Neutrophil (primary cell): Measurements from ENCODE around the gene USP32.

ENCODE experiments used
- H3K27ac ChIP-seq: fragments of 200-600 bp; sonication (generic); 2 replicates; pipeline ENCODE4 v1.5.1; 2016; ENCODE audit warnings: mild to moderate bottlenecking, moderate library complexity
- H3K27me3 ChIP-seq: fragments of 200-600 bp; sonication (generic); 2 replicates; pipeline ENCODE4 v1.6.0; 2016; ENCODE audit warnings: mild to moderate bottlenecking
- H3K36me3 ChIP-seq: fragments of 200-600 bp; sonication (generic); 2 replicates; pipeline ENCODE4 v1.5.1; 2017
- H3K4me1 ChIP-seq, 2 experiments: fragments of 200-600 bp in 1 of 2; sonication (generic) in 1 of 2; 1 replicate in 1 of 2; 2 replicates in 1 of 2; pipeline versions ENCODE4 v1.5.1 to v1.6.1; 2013 to 2016; ENCODE audit warnings: low read depth in 1 of 2, low read length in 1 of 2, mild to moderate bottlenecking in 1 of 2, moderate library complexity in 1 of 2; ENCODE audit not compliant: control insufficient read depth in 1 of 2, insufficient read depth in 1 of 2
- H3K4me3 ChIP-seq, 2 experiments: fragments of 200-600 bp in 1 of 2; sonication (generic) in 1 of 2; 1 replicate in 1 of 2; 2 replicates in 1 of 2; pipeline ENCODE4 v1.5.1; 2013 to 2016; ENCODE audit warnings: low read depth in 1 of 2, low read length in 1 of 2, mild to moderate bottlenecking in 1 of 2, moderate library complexity in 1 of 2
- H3K9me3 ChIP-seq: fragments of 200-600 bp; sonication (generic); 2 replicates; pipeline ENCODE4 v1.5.1; 2016
- CTCF ChIP-seq: fragments of 200-600 bp; sonication (generic); IDR thresholded peaks from 2 replicates; pipeline ENCODE4 v1.5.1; 2016; ENCODE audit warnings: antibody characterized with exemption

The USP32 gene

GRCh38 chr17:60157487-60158040, 234.4 kb downstream of the USP32 start:
- Histone ChIP-seq H3K9me3 (no peaks in the 10 kb centered on the region), H3K4me1 (peaks cover 36 to 39% of the 10 kb centered on the region in 2 experiments), H3K4me3 (no peak overlapping the region), H3K27me3 (no peaks in the 10 kb centered on the region), H3K27ac (no peak overlapping the region), H3K36me3 (peaks cover 68% of the 10 kb centered on the region)
- TF ChIP-seq CTCF: no peak

GRCh38 chr17:60156746-60157145, 235.2 kb downstream of the USP32 start:
- Histone ChIP-seq H3K27ac (peak overlapping the region; percentile 31), H3K27me3 (no peaks in the 10 kb centered on the region), H3K4me1 (peaks cover 36 to 39% of the 10 kb centered on the region in 2 experiments), H3K9me3 (no peaks in the 10 kb centered on the region), H3K36me3 (peaks cover 68% of the 10 kb centered on the region), H3K4me3 (no peak overlapping the region)
- TF ChIP-seq CTCF: no peak

DNA sequence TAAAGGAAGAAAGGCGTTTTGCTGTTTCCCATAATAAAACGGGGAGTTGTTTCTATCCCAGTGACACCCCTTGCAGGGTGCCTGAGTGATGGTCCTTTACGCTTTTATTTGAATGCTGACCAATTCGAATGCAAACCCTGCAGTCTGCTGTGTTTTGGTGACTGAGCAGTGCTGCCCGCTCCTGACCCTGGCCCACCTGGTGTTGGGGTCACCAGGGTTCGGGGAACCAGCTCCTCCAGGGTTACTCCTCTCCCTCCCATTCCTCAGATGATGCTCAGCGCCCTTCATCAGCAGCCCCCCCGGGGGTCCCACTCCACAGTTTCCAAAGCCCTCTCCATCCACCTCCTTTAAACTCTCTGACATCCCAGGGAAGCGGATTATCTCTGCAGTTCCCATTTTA, 236.1 kb downstream of the USP32 start:
- H3K9me3 ChIP-seq: no peaks in the 10 kb centered on the region
- H3K27ac ChIP-seq: no peak overlapping the region
- no peaks in the 10 kb centered on the region for H3K27me3 ChIP-seq
- peaks cover 68% of the 10 kb centered on the region for H3K36me3 ChIP-seq
- no peak for TF ChIP-seq CTCF
- no peak overlapping the region for H3K4me3 ChIP-seq
- H3K4me1 ChIP-seq: peaks cover 34 to 39% of the 10 kb centered on the region in 2 experiments

GRCh38 chr17:60155427-60155814, 236.5 kb downstream of the USP32 start:
- Histone ChIP-seq H3K4me3 (no peak overlapping the region), H3K27me3 (no peaks in the 10 kb centered on the region), H3K9me3 (no peaks in the 10 kb centered on the region), H3K4me1 (peaks cover 34 to 36% of the 10 kb centered on the region in 2 experiments), H3K27ac (no peak overlapping the region), H3K36me3 (peaks cover 68% of the 10 kb centered on the region)
- TF ChIP-seq CTCF: no peak

GRCh38 chr17:60154616-60155426, 237.1 kb downstream of the USP32 start:
- peaks cover 32 to 39% of the 10 kb centered on the region in 2 experiments for H3K4me1 ChIP-seq
- H3K27me3 ChIP-seq: no peaks in the 10 kb centered on the region
- no peaks in the 10 kb centered on the region for H3K9me3 ChIP-seq
- H3K27ac ChIP-seq: peak overlapping the region; percentile 38
- H3K4me3 ChIP-seq: no peak overlapping the region
- H3K36me3 ChIP-seq: peaks cover 63% of the 10 kb centered on the region
- no peak for TF ChIP-seq CTCF
